LNCaP clone FGC (cell line): ENCODE data around the gene ZNF587.
A peak's percentile ranks its signal among the peaks of the same experiment; 100 is the strongest.
"Not testable (repeated sequence)": the region's sequence is repeated elsewhere in the genome, so short reads cannot be mapped to it uniquely, and the experiment has no call there.

Source experiments
- DNase-seq: peaks from one replicate; pipeline ENCODE4 v3.0.0-alpha.2; 2011; ENCODE audit warnings: low read depth
- H3K4me3 ChIP-seq: 2 replicates; pipeline ENCODE4 v1.5.1; 2011; ENCODE audit warnings: mild to moderate bottlenecking, low read depth, low read length, control low read depth
- CTCF ChIP-seq: IDR thresholded peaks from 2 replicates; pipeline ENCODE4 v1.5.1; 2012; ENCODE audit warnings: mild to moderate bottlenecking; ENCODE audit not compliant: control insufficient read depth, insufficient read depth; ENCODE audit errors: extremely low read depth

The ZNF587 gene

DNA sequence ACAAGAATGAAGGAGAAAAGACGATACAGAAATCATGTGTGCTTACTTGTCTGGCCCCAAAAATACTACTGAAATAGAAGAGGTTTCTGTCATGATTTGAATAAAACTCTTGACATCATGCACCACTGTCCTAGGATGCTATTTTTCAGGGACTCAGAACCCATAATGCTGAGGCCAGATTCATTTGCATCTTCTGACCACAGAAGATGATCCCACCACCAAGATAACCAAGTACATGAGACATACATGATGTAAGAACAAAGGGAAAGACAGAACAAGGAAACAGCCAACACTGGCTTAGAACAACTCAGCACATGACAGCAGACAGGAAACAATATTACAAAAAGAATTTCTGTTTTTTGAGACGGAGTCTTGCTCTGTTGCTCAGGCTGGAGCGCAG is 37.4 kb upstream of the ZNF587 start:
- no peak overlapping the region for H3K4me3 ChIP-seq
- TF ChIP-seq CTCF = no peak
- no peak for DNase-seq

DNA sequence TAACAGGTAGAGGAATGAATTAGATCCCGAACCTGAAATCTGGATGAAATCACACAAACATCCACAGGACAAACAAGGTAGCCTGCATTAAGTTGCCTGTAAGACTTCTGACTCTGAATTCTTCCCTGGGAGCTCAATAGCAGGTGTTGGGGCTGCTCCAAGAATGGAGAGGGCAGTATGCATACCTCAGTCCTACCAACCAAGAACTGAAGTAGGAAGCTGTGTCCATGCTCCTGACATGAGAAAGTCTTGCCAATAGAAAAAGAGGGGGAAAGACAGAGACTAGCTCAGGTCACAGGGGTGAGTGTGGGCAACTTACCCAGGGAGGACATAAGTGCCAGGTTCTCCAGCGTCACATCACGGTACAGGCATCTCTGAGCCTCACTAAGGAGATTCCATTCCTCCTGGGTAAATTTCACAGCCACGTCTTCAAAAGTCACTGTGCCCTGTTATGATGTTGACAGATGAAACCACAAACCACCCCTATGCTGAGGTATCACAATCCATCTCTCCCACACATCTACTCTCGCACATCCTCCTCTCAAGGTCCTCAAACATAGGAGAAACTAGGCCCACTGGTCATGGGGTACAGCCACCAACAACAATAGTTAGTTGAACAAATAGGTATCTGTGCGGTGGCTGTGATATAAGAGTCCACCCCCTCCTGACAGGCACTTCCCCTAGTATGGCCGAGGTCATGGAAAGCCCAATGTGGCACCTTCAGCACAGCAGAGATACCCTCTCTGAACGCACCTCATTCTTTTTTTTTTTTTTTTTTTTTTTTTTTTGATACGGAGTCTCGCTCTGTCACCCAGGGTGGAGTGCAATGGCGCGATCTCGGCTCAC is 36.5 kb upstream of the ZNF587 start:
- H3K4me3 ChIP-seq = peak overlapping the region; percentile 99
- DNase-seq = not testable (repeated sequence)

DNA sequence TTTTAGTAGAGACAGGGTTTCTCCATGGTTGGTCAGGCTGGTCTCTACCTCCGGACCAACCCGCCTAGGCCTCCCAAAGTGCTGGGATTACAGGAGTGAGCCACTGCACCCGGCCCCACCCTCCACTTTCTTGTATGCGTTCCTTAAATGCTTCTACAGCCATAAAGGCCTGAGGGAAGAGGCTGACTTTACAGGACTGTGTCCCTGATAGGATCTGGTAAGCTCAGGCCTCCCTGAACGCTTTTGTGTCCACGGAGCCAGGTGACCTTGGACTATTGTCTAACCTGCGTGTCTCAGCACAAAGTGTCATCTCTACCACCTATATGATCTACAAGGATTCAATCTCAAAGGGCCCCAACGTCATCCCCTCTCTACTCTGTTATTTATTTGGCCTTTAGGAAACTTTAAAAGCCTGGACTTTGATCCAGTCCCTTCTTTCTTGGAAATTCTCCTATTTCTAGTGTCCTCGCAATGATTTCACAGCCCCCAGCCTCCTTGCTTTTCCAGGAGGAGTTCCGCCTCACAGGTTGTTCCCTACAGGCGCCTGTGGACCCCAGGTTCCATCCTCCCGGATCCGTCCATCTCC is 35.6 kb upstream of the ZNF587 start:
- peak overlapping the region; percentile 99 for H3K4me3 ChIP-seq
- TF ChIP-seq CTCF = no peak
- DNase-seq = no peak

GRCh38 chr19:57814505-57815246 is 35.0 kb upstream of the ZNF587 start, which contains the start of gene ZNF552:
TSS of gene ZNF552 (minus strand) at chr19:57814913. CDS start at chr19:57814743, 170 bp downstream.
- H3K4me3 ChIP-seq = peak within 1 kb of the TSS; percentile 99
- peak; percentile 90 for DNase-seq
- TF ChIP-seq CTCF = no peak

GRCh38 chr19:57815247-57816075 is 34.2 kb upstream of the ZNF587 start:
- no peak for DNase-seq
- no peak for TF ChIP-seq CTCF
- peak overlapping the region; percentile 99 for H3K4me3 ChIP-seq

GRCh38 chr19:57816652-57817051 is 33.0 kb upstream of the ZNF587 start:
- H3K4me3 ChIP-seq = no peak overlapping the region
- no peak for TF ChIP-seq CTCF
- no peak for DNase-seq

DNA sequence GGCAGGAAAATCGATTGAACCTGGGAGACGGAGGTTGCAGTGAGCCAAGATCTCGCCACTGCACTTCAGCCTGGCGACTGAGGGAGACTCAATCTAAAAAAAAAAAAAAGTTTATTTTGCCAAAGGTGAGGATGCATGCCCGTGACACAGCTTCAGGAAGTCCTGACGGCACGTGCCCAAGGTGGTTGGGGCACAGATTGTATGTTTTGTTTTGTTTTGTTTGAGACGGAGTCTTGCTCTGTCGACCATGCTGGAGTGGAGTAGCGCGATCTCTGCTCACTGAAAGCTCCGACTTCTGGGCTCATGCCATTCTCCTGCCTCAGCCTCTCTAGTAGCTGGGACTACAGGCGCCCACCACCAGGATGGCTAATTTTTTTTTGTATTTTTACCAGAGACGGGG is 31.7 kb upstream of the ZNF587 start:
- H3K4me3 ChIP-seq = no peak overlapping the region
- DNase-seq = no peak
- TF ChIP-seq CTCF = no peak
